ENCODE measurements around the gene TMEM247.

GRCh38 chr2:46506131-46506706 lies 26.9 kb downstream of the TMEM247 start:
- TF ChIP-seq CREB5 (CRISPR knock-in tag; IDR thresholded peaks at IDR 0.05; ENCODE audit: low read depth), result no peak
- TF ChIP-seq ZC3H10 (CRISPR knock-in tag; IDR thresholded peaks at IDR 0.05), result no peak
- no peak for TF ChIP-seq ARNTL (CRISPR knock-in tag; IDR thresholded peaks at IDR 0.05; ENCODE audit: borderline replicate concordance, low read depth)
- no peak for TF ChIP-seq CSRNP3 (CRISPR knock-in tag; IDR thresholded peaks at IDR 0.05)
- no peak for TF ChIP-seq RARB (CRISPR knock-in tag; IDR thresholded peaks at IDR 0.05)
- no peak for TF ChIP-seq POU6F1 (CRISPR knock-in tag; IDR thresholded peaks at IDR 0.05; ENCODE audit: borderline replicate concordance, low read depth)
- no peak for TF ChIP-seq ESRRG (CRISPR knock-in tag; IDR thresholded peaks at IDR 0.05)
- no peak for TF ChIP-seq BACH2 (CRISPR knock-in tag; IDR thresholded peaks at IDR 0.05; ENCODE audit: borderline replicate concordance)
- no peak for TF ChIP-seq PPARA (CRISPR knock-in tag; IDR thresholded peaks at IDR 0.05; ENCODE audit: borderline replicate concordance)
